Measurements from ENCODE around the gene PIANP. TPM values are rescaled to one million over a fixed set of nuclear protein-coding genes. Genes with fewer than 3 reads are reported as not detected.
A peak's percentile ranks its signal among the peaks of the same experiment; 100 is the strongest.

The PIANP gene
- total RNA-seq, 1 donor from 2014 or later, result 5.6 TPM

DNA sequence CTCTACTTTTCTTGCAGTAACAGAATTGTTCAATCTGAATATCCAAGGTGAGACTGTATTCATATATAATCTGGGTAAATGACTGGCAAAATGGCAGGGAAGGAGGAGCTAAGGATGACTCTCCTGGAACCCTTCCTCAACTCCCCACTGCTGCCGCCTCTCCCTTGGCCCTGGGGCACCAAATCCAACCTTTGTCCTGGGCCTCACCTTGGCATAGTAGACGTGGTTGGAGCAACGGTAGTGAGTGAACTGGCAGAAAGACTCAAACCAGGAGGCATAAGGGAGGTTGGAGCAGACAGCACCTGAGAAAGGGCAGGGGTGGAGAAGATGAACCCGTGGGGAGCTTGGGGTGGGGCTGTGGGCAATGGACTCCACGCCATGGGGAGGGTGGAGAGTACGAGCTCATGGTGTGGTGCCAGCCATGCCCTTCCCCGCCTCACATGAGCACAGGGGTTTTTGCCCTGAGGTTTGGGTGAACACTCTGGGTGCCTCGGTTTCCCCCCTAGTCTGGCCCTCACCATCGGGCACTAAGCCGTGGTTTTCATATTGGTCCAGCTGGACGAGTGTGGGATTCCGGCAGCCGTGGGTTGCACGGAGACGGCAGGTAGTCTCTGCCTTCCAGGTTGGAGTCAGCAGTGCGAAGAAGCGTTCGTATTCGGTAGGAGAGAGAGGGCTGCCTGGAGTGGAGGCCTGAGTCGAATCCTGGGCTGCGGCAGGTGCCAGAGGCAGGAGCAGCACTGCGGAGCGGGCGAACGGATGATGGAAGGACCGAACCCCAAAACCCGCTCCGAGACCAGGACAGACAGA is 54.1 kb downstream of the PIANP start:
- Histone ChIP-seq H3K36me3 (peaks cover 0 to 20% of the 10 kb centered on the region in 2 donors), H3K4me1 (peaks cover 12% of the 10 kb centered on the region), H3K9me3 (no peaks in the 10 kb centered on the region), H3K27ac (no peak overlapping the region), H3K4me3 (peak overlapping the region; percentile 43 to 45), H3K27me3 (no peaks in the 10 kb centered on the region)
- no peak for TF ChIP-seq POLR2AphosphoS5 (IDR thresholded peaks at IDR 0.05; ENCODE audit: insufficient read depth in 1 of 2, low read depth in 1 of 2)
- TF ChIP-seq, protein P1, sequence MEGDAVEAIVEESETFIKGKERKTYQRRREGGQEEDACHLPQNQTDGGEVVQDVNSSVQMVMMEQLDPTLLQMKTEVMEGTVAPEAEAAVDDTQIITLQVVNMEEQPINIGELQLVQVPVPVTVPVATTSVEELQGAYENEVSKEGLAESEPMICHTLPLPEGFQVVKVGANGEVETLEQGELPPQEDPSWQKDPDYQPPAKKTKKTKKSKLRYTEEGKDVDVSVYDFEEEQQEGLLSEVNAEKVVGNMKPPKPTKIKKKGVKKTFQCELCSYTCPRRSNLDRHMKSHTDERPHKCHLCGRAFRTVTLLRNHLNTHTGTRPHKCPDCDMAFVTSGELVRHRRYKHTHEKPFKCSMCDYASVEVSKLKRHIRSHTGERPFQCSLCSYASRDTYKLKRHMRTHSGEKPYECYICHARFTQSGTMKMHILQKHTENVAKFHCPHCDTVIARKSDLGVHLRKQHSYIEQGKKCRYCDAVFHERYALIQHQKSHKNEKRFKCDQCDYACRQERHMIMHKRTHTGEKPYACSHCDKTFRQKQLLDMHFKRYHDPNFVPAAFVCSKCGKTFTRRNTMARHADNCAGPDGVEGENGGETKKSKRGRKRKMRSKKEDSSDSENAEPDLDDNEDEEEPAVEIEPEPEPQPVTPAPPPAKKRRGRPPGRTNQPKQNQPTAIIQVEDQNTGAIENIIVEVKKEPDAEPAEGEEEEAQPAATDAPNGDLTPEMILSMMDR (IDR thresholded peaks at IDR 0.05), result no peak
- TF ChIP-seq POLR2A (IDR thresholded peaks at IDR 0.05), result no peak
- DNase-seq (ENCODE audit: extremely low spot score in 2 of 2), result no peak
- intact Hi-C loops (cut with DNase I), result no loop called here

DNA sequence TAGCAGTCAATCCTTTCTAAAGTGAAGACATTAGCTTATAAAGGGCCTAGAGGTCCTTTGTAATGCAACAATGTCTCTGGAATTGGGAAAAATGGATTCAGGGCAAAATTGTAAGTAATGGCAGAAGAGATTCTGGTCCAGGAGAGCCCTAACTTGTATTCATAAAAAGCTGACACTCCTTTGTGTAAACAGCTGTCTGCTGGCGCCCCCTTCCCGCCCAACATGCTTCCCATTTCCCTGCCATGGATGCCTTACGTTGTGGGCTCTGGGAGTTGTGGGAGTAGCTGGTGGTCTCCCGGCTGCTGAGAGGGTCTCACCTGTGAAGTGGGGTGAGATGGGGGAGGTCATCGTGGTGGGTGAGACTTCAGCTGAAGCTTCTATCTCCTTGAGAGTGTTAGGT is 55.7 kb downstream of the PIANP start:
- TF ChIP-seq POLR2AphosphoS5 (IDR thresholded peaks at IDR 0.05; ENCODE audit: insufficient read depth in 1 of 2, low read depth in 1 of 2), result no peak
- TF ChIP-seq, protein P1 (IDR thresholded peaks at IDR 0.05), result no peak
- no peak for TF ChIP-seq POLR2A (IDR thresholded peaks at IDR 0.05)
- H3K9me3 ChIP-seq, result no peaks in the 10 kb centered on the region
- no peak overlapping the region for H3K27ac ChIP-seq
- no peaks in the 10 kb centered on the region for H3K27me3 ChIP-seq
- intact Hi-C loops (cut with DNase I), result no loop called here
- peaks cover 12% of the 10 kb centered on the region for H3K4me1 ChIP-seq
- peaks cover 0 to 5% of the 10 kb centered on the region in 2 donors for H3K36me3 ChIP-seq
- DNase-seq (ENCODE audit: extremely low spot score in 2 of 2), result no peak
- no peak overlapping the region for H3K4me3 ChIP-seq

DNA sequence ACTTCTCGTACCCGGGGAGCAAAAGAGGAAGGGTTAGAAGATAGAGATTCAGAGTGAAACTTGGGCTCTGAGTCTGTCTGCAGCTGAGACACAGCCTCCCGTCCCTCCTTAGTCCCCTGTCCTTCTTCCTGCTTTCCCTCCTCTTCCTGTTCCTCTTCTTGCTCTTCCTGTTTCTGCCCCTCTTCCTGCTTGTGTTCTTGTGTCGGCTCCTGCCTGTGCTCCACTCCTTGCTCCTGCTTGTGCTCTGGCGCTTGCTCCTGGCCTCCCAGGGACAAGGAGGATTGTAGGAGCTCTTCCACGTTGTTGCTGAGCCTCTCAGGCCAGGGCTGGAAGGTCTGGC is 56.4 kb downstream of the PIANP start:
- no peak for DNase-seq (ENCODE audit: extremely low spot score in 2 of 2)
- H3K36me3 ChIP-seq, result no peaks in the 10 kb centered on the region
- H3K27ac ChIP-seq, result no peak overlapping the region
- intact Hi-C loops (cut with DNase I), result no loop called here
- TF ChIP-seq POLR2A (IDR thresholded peaks at IDR 0.05), result no peak
- TF ChIP-seq POLR2AphosphoS5 (IDR thresholded peaks at IDR 0.05; ENCODE audit: insufficient read depth in 1 of 2, low read depth in 1 of 2), result no peak
- TF ChIP-seq, protein P1 (IDR thresholded peaks at IDR 0.05), result no peak
- peaks cover 12% of the 10 kb centered on the region for H3K4me1 ChIP-seq
- no peaks in the 10 kb centered on the region for H3K27me3 ChIP-seq
- no peaks in the 10 kb centered on the region for H3K9me3 ChIP-seq
- no peak overlapping the region for H3K4me3 ChIP-seq

Small RNA genes within 50 kb of the gene (small RNA-seq; reads per million reads assigned to genes)
- gene RNU6-781P, result not detected

Other genes with a start within 250 kb of the PIANP start
- gene TAPBPL, start 248.8 kb downstream of the PIANP start, total RNA-seq, result 21.1 TPM
- gene VAMP1, start 230.1 kb downstream of the PIANP start, total RNA-seq, result 12.5 TPM
- 23.1 TPM for gene MRPL51, start 207.6 kb downstream of the PIANP start, total RNA-seq
- 25.5 TPM for gene NCAPD2, start 206.7 kb downstream of the PIANP start, total RNA-seq
- 2,297 TPM for gene GAPDH, start 166.3 kb downstream of the PIANP start, total RNA-seq
- 21.1 TPM for gene IFFO1, start 144.8 kb downstream of the PIANP start, total RNA-seq
- 43.0 TPM for gene NOP2, start 132.5 kb downstream of the PIANP start, total RNA-seq
- gene CHD4, start 93.4 kb downstream of the PIANP start, total RNA-seq, result 152 TPM
- 7.4 TPM for gene LPAR5, start 64.9 kb downstream of the PIANP start, total RNA-seq
- 0.74 TPM for gene ACRBP, start 53.4 kb downstream of the PIANP start, total RNA-seq
- gene ING4, start 37.7 kb downstream of the PIANP start, total RNA-seq, result 45.7 TPM
- 31.9 TPM for gene ZNF384, start 11.4 kb downstream of the PIANP start, total RNA-seq
- gene COPS7A, start 23.2 kb upstream of the PIANP start, total RNA-seq, result 35.4 TPM
- gene MLF2, start 52.3 kb upstream of the PIANP start, total RNA-seq, result 150 TPM
- gene PTMS, start 65.5 kb upstream of the PIANP start, total RNA-seq, result 132 TPM
- 10.3 TPM for gene LAG3, start 71.7 kb upstream of the PIANP start, total RNA-seq
- 14.2 TPM for gene CD4, start 88.7 kb upstream of the PIANP start, total RNA-seq
- gene GPR162, start 121.0 kb upstream of the PIANP start, total RNA-seq, result 3.2 TPM
- 37.3 TPM for gene P3H3, start 127.6 kb upstream of the PIANP start, total RNA-seq
- gene GNB3, start 140.1 kb upstream of the PIANP start, total RNA-seq, result 5.2 TPM
- 8.6 TPM for gene CDCA3, start 150.5 kb upstream of the PIANP start, total RNA-seq
- gene USP5, start 151.3 kb upstream of the PIANP start, total RNA-seq, result 36.6 TPM
- gene TPI1, start 166.7 kb upstream of the PIANP start, total RNA-seq, result 274 TPM
- 3.2 TPM for gene SPSB2, start 172.5 kb upstream of the PIANP start, total RNA-seq
- 8.6 TPM for gene LRRC23, start 204.0 kb upstream of the PIANP start, total RNA-seq
- 20.1 TPM for gene ENO2, start 213.8 kb upstream of the PIANP start, total RNA-seq
- 92.1 TPM for gene ATN1, start 227.1 kb upstream of the PIANP start, total RNA-seq
- gene RNU7-1, start 243.0 kb upstream of the PIANP start, total RNA-seq, result not detected
- gene C12orf57, start 243.2 kb upstream of the PIANP start, total RNA-seq, result 760 TPM

Measured in vagina (tissue), 2 donors.